Breast epithelium (tissue), 3 donors: ENCODE results near the gene CAB39.

Experiments used
- POLR2A ChIP-seq: fragments of 450-650 bp; IDR thresholded peaks from one replicate; pipeline ENCODE4 v1.6.1; 2016; ENCODE audit warnings: antibody characterized with exemption, mild to moderate bottlenecking, moderate library complexity
- POLR2AphosphoS5 ChIP-seq, 3 donors: sonication (generic); formaldehyde crosslinking; IDR thresholded peaks; one replicate each; pipeline ENCODE4 v1.6.1; 2017; ENCODE audit warnings: antibody characterized with exemption in 3 of 3
- TF ChIP-seq, protein P1 (sequence below), 3 donors: fragments of 450-650 bp; IDR thresholded peaks; one replicate each; pipeline ENCODE4 v1.5.1; 2016 to 2017; ENCODE audit warnings: antibody characterized with exemption in 3 of 3, mild to moderate bottlenecking in 3 of 3, moderate library complexity in 3 of 3

DNA sequence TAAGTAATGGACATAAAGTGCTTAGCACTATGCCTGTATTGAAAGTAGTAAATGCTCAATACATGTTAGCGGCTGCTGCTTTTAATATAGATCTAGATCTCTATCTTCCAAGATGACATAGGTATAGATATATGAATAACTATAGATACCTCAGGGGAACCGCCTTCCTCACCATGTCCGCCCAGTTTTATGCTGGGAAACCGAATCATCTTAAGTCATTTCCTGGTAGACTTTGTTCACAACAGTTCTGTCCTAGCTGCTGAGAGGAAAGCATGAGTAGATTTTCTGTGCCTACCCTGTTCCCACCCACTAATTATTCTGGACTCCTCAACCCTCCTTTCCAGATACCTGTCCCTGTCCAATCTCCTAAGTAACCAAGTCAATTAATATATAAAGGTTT is 130.5 kb downstream of the CAB39 start:
- no peak for TF ChIP-seq POLR2A
- TF ChIP-seq, protein P1, sequence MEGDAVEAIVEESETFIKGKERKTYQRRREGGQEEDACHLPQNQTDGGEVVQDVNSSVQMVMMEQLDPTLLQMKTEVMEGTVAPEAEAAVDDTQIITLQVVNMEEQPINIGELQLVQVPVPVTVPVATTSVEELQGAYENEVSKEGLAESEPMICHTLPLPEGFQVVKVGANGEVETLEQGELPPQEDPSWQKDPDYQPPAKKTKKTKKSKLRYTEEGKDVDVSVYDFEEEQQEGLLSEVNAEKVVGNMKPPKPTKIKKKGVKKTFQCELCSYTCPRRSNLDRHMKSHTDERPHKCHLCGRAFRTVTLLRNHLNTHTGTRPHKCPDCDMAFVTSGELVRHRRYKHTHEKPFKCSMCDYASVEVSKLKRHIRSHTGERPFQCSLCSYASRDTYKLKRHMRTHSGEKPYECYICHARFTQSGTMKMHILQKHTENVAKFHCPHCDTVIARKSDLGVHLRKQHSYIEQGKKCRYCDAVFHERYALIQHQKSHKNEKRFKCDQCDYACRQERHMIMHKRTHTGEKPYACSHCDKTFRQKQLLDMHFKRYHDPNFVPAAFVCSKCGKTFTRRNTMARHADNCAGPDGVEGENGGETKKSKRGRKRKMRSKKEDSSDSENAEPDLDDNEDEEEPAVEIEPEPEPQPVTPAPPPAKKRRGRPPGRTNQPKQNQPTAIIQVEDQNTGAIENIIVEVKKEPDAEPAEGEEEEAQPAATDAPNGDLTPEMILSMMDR (IDR thresholded peaks at IDR 0.05), result no peak
- no peak for TF ChIP-seq POLR2AphosphoS5 (IDR thresholded peaks at IDR 0.05)
